IPS-18a (cell line): ENCODE data around the gene LGALS7.
"Not testable (repeated sequence)": the region's sequence is repeated elsewhere in the genome, so short reads cannot be mapped to it uniquely, and the experiment has no call there.

Experiments used
- H3K27ac ChIP-seq: one replicate; pipeline ENCODE4 v1.5.1; 2013; ENCODE audit warnings: low read length
- H3K27me3 ChIP-seq: one replicate; pipeline ENCODE4 v1.6.1; 2013; ENCODE audit warnings: mild to moderate bottlenecking, low read length; ENCODE audit not compliant: control insufficient read depth, insufficient read depth
- H3K36me3 ChIP-seq: one replicate; pipeline ENCODE4 v1.6.1; 2013; ENCODE audit warnings: low read depth, low read length; ENCODE audit not compliant: control insufficient read depth
- H3K4me1 ChIP-seq: one replicate; pipeline ENCODE4 v1.6.1; 2013; ENCODE audit warnings: low read depth, low read length; ENCODE audit not compliant: control insufficient read depth
- H3K4me3 ChIP-seq: one replicate; pipeline ENCODE4 v1.5.1; 2013; ENCODE audit warnings: low read length
- H3K9ac ChIP-seq: one replicate; pipeline ENCODE4 v1.6.1; 2013; ENCODE audit warnings: mild to moderate bottlenecking, low read length, moderate library complexity
- H3K9me3 ChIP-seq: one replicate; pipeline ENCODE4 v1.6.1; 2013; ENCODE audit warnings: low read depth, low read length; ENCODE audit not compliant: control insufficient read depth

The LGALS7 gene

GRCh38 chr19:38773469-38774177 is at the start of gene LGALS7:
LGALS7 (minus strand) TSS chr19:38773517; CDS start chr19:38773492, 25 bp downstream.
- H3K27me3 ChIP-seq, result no peaks in the 10 kb centered on the region
- H3K4me3 ChIP-seq, result no peak within 1 kb of the TSS

GRCh38 chr19:38821230-38821825 is 48.0 kb upstream of the LGALS7 start:
- peaks cover 16% of the 10 kb centered on the region for H3K4me1 ChIP-seq
- not testable (repeated sequence) for H3K9me3 ChIP-seq, H3K36me3 ChIP-seq, H3K4me3 ChIP-seq, H3K27ac ChIP-seq, H3K9ac ChIP-seq, H3K27me3 ChIP-seq

More at GRCh38 chr19:38773469-38774177, at the start of gene LGALS7:
- H3K9ac ChIP-seq, result no peak within 1 kb of the TSS
- H3K36me3 ChIP-seq, result no peaks in the 10 kb centered on the region
- H3K9me3 ChIP-seq, result no peaks in the 10 kb centered on the region
- peaks cover 4% of the 10 kb centered on the region for H3K4me1 ChIP-seq
- no peak within 1 kb of the TSS for H3K27ac ChIP-seq

GRCh38 chr19:38819231-38819920 is 46.1 kb upstream of the LGALS7 start:
- H3K36me3 ChIP-seq, result peaks cover 15% of the 10 kb centered on the region
- no peak overlapping the region for H3K27ac ChIP-seq
- no peaks in the 10 kb centered on the region for H3K27me3 ChIP-seq
- no peak overlapping the region for H3K4me3 ChIP-seq
- H3K9me3 ChIP-seq, result no peaks in the 10 kb centered on the region
- peaks cover 8% of the 10 kb centered on the region for H3K4me1 ChIP-seq
- H3K9ac ChIP-seq, result no peak overlapping the region

GRCh38 chr19:38817081-38817480 is 43.8 kb upstream of the LGALS7 start:
- H3K36me3 ChIP-seq, result peaks cover 15% of the 10 kb centered on the region
- H3K4me1 ChIP-seq, result no peaks in the 10 kb centered on the region

GRCh38 chr19:38816131-38816750 is 42.9 kb upstream of the LGALS7 start:
- H3K27me3 ChIP-seq, result no peaks in the 10 kb centered on the region
- H3K36me3 ChIP-seq, result peaks cover 15% of the 10 kb centered on the region
- no peak overlapping the region for H3K9ac ChIP-seq
- H3K4me3 ChIP-seq, result no peak overlapping the region
- no peak overlapping the region for H3K27ac ChIP-seq
- no peaks in the 10 kb centered on the region for H3K9me3 ChIP-seq
- H3K4me1 ChIP-seq, result no peaks in the 10 kb centered on the region

More at GRCh38 chr19:38817081-38817480, 43.8 kb upstream of the LGALS7 start:
- H3K9me3 ChIP-seq, result no peaks in the 10 kb centered on the region
- no peak overlapping the region for H3K9ac ChIP-seq
- H3K27me3 ChIP-seq, result no peaks in the 10 kb centered on the region
- no peak overlapping the region for H3K4me3 ChIP-seq
- H3K27ac ChIP-seq, result no peak overlapping the region

GRCh38 chr19:38815059-38816001 is 42.0 kb upstream of the LGALS7 start:
- H3K27me3 ChIP-seq, result no peaks in the 10 kb centered on the region
- H3K4me3 ChIP-seq, result no peak overlapping the region
- peaks cover 15% of the 10 kb centered on the region for H3K36me3 ChIP-seq
- no peak overlapping the region for H3K27ac ChIP-seq
- H3K9ac ChIP-seq, result no peak overlapping the region
- no peaks in the 10 kb centered on the region for H3K9me3 ChIP-seq
- H3K4me1 ChIP-seq, result no peaks in the 10 kb centered on the region

- not testable (repeated sequence) for H3K27ac ChIP-seq, H3K9me3 ChIP-seq, H3K27me3 ChIP-seq, H3K4me3 ChIP-seq, H3K4me1 ChIP-seq, H3K9ac ChIP-seq
- peaks cover 15% of the 10 kb centered on the region for H3K36me3 ChIP-seq
Observed at GRCh38 chr19:38813932-38814331, 40.6 kb upstream of the LGALS7 start.

- no peaks in the 10 kb centered on the region for H3K27me3 ChIP-seq
- H3K9me3 ChIP-seq, result no peaks in the 10 kb centered on the region
- H3K4me1 ChIP-seq, result no peaks in the 10 kb centered on the region
- peaks cover 15% of the 10 kb centered on the region for H3K36me3 ChIP-seq
- no peak overlapping the region for H3K4me3 ChIP-seq
- no peak overlapping the region for H3K27ac ChIP-seq
- H3K9ac ChIP-seq, result no peak overlapping the region
Observed at GRCh38 chr19:38813323-38813722, 40.0 kb upstream of the LGALS7 start.

- H3K4me3 ChIP-seq, result no peak within 1 kb of the TSS
- H3K9ac ChIP-seq, result no peak within 1 kb of the TSS
- H3K4me1 ChIP-seq, result no peaks in the 10 kb centered on the region
- peaks cover 15% of the 10 kb centered on the region for H3K36me3 ChIP-seq
- H3K27ac ChIP-seq, result no peak within 1 kb of the TSS
- no peaks in the 10 kb centered on the region for H3K27me3 ChIP-seq
- no peaks in the 10 kb centered on the region for H3K9me3 ChIP-seq
Observed at GRCh38 chr19:38812841-38813320, 39.6 kb upstream of the LGALS7 start, which contains the start of gene LGALS4. LGALS4 (minus strand) TSS chr19:38812945; CDS start chr19:38812886, 59 bp downstream.

GRCh38 chr19:38812009-38812840 is 38.9 kb upstream of the LGALS7 start:
- Histone ChIP-seq H3K4me1 (no peaks in the 10 kb centered on the region), H3K27me3 (no peaks in the 10 kb centered on the region), H3K9ac (no peak overlapping the region), H3K4me3 (no peak overlapping the region), H3K36me3 (peaks cover 15% of the 10 kb centered on the region), H3K9me3 (no peaks in the 10 kb centered on the region), H3K27ac (no peak overlapping the region)
